ENCODE measurements around the gene C4A. TPM values are rescaled to one million over a fixed set of nuclear protein-coding genes. Genes with fewer than 3 reads are reported as not detected.
"Not testable (repeated sequence)": the region's sequence is repeated elsewhere in the genome, so short reads cannot be mapped to it uniquely, and the experiment has no call there.

The C4A gene
- total and polyA plus RNA-seq, 2 donors (not counting 1 experiment from before 2014, with no cell fraction given): 21.1 to 25.2 TPM

DNA sequence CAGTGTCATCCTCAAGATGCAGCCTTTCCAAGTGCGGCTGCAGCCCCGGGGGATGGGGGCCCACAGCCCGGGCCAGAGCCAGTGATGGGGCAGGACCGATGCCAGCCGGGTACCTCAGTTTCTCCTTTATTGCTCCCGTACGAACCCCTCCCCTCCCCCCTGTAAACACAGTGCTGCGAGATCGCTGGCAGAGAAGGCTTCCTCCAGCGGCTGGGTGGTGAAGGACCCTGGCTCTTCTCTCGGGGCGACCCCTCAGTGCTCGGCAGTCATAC is 59.1 kb downstream of the C4A start:
- H3K4me1 ChIP-seq (ENCODE audit: control insufficient read depth, extremely low read depth, insufficient read depth, low read length); H2AFZ ChIP-seq (ENCODE audit: low read length); H3K79me2 ChIP-seq (ENCODE audit: control insufficient read depth, insufficient read depth, low read length); H3K4me2 ChIP-seq (ENCODE audit: extremely low read depth, insufficient read depth, low read length); DNase-seq (ENCODE audit: low read depth in 2 of 2); H3K4me3 ChIP-seq (replicated peaks in 1 of 4; ENCODE audit: control extremely low read depth in 1 of 4, insufficient read depth in 1 of 4, low read depth in 3 of 4, low read length in 4 of 4); H3K9me3 ChIP-seq (ENCODE audit: control insufficient read depth, insufficient read depth, low read depth, low read length); H3K27ac ChIP-seq (ENCODE audit: insufficient read depth, low read length); H4K20me1 ChIP-seq (ENCODE audit: control insufficient read depth, extremely low read depth, insufficient read depth, low read length); H3K36me3 ChIP-seq (ENCODE audit: control insufficient read depth, insufficient read depth, low read length); H3K27me3 ChIP-seq (ENCODE audit: control insufficient read depth, insufficient read depth, low read length); H3K9ac ChIP-seq (ENCODE audit: insufficient read depth, low read length): not testable (repeated sequence)

GRCh38 chr6:32041385-32041784 is 59.5 kb downstream of the C4A start:
- H3K4me2 ChIP-seq (ENCODE audit: extremely low read depth, insufficient read depth, low read length); H2AFZ ChIP-seq (ENCODE audit: low read length); H3K79me2 ChIP-seq (ENCODE audit: control insufficient read depth, insufficient read depth, low read length); H4K20me1 ChIP-seq (ENCODE audit: control insufficient read depth, extremely low read depth, insufficient read depth, low read length); H3K9ac ChIP-seq (ENCODE audit: insufficient read depth, low read length); H3K4me3 ChIP-seq (replicated peaks in 1 of 4; ENCODE audit: control extremely low read depth in 1 of 4, insufficient read depth in 1 of 4, low read depth in 3 of 4, low read length in 4 of 4); H3K36me3 ChIP-seq (ENCODE audit: control insufficient read depth, insufficient read depth, low read length); DNase-seq (ENCODE audit: low read depth in 2 of 2); H3K27ac ChIP-seq (ENCODE audit: insufficient read depth, low read length); H3K27me3 ChIP-seq (ENCODE audit: control insufficient read depth, insufficient read depth, low read length); H3K4me1 ChIP-seq (ENCODE audit: control insufficient read depth, extremely low read depth, insufficient read depth, low read length); H3K9me3 ChIP-seq (ENCODE audit: control insufficient read depth, insufficient read depth, low read depth, low read length): not testable (repeated sequence)

DNA sequence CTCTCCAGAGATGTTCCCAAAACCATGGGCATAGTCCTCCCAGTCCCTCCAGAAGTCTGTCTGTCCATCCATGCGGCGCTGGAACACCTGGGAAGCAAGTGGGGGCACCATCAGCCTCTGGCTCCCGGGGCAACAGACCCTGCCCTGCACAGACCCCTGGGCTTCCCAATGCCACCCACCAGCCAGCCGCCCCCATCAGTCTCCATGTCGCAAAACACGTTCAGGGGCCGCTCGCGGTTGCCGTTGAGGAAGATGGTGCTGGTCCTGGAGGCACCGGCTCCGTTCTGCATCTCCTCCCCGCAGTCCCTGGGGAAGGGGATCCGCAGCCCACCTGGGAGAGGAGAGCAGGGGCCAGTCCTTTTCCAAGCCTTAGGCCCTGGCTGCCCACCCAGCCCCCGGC is 60.4 kb downstream of the C4A start:
- not testable (repeated sequence) for DNase-seq (ENCODE audit: low read depth in 2 of 2); H3K9ac ChIP-seq (ENCODE audit: insufficient read depth, low read length); H3K4me3 ChIP-seq (replicated peaks in 1 of 4; ENCODE audit: control extremely low read depth in 1 of 4, insufficient read depth in 1 of 4, low read depth in 3 of 4, low read length in 4 of 4); H4K20me1 ChIP-seq (ENCODE audit: control insufficient read depth, extremely low read depth, insufficient read depth, low read length); H2AFZ ChIP-seq (ENCODE audit: low read length); H3K79me2 ChIP-seq (ENCODE audit: control insufficient read depth, insufficient read depth, low read length); H3K27me3 ChIP-seq (ENCODE audit: control insufficient read depth, insufficient read depth, low read length); H3K4me2 ChIP-seq (ENCODE audit: extremely low read depth, insufficient read depth, low read length); H3K27ac ChIP-seq (ENCODE audit: insufficient read depth, low read length); H3K36me3 ChIP-seq (ENCODE audit: control insufficient read depth, insufficient read depth, low read length); H3K9me3 ChIP-seq (ENCODE audit: control insufficient read depth, insufficient read depth, low read depth, low read length)
- H3K4me1 ChIP-seq (ENCODE audit: control insufficient read depth, extremely low read depth, insufficient read depth, low read length): peaks cover 13% of the 10 kb centered on the region

DNA sequence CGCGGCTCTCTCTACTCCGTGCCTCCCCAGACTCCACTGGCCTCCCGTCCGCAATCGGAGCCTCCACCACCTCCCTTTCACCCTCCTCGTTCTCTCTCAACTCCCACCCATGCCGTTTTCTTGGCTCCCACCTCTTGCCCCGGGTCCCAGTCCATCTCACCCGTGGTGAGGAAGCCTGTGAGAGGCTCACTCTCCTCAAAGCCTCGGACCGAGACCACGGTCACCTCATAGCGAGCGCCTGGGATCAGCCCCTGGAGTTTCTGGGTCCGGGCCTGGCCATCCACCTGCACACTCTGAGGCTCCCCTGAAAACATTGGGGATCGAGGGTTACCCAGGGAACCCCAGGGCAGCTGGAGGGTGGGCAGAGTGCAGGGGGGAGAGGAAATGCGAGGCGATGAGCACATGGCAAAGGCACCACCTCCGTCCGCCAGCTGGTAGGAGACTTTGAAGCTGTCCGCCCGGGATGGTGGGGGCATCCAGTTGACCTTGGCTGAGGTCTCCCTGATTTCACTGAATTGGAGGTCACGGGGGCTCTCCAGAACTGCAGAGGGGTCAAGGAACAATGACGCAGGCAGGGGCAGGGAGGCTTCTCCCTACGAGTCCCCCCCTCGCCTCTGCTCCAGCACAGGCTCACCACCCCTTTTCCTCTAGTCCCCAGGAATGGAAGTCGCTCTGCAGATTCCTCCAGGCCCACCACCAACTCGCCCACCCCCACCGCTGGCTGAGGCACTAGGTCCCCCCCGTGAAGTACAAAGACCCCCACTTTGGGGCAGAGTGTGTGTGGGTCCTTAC is 61.9 kb downstream of the C4A start:
- peaks cover 23% of the 10 kb centered on the region for H3K4me1 ChIP-seq (ENCODE audit: control insufficient read depth, extremely low read depth, insufficient read depth, low read length)
- not testable (repeated sequence) for H3K36me3 ChIP-seq (ENCODE audit: control insufficient read depth, insufficient read depth, low read length); H3K9me3 ChIP-seq (ENCODE audit: control insufficient read depth, insufficient read depth, low read depth, low read length); H3K4me2 ChIP-seq (ENCODE audit: extremely low read depth, insufficient read depth, low read length); H4K20me1 ChIP-seq (ENCODE audit: control insufficient read depth, extremely low read depth, insufficient read depth, low read length); DNase-seq (ENCODE audit: low read depth in 2 of 2); H3K27me3 ChIP-seq (ENCODE audit: control insufficient read depth, insufficient read depth, low read length); H2AFZ ChIP-seq (ENCODE audit: low read length); H3K4me3 ChIP-seq (replicated peaks in 1 of 4; ENCODE audit: control extremely low read depth in 1 of 4, insufficient read depth in 1 of 4, low read depth in 3 of 4, low read length in 4 of 4); H3K27ac ChIP-seq (ENCODE audit: insufficient read depth, low read length); H3K79me2 ChIP-seq (ENCODE audit: control insufficient read depth, insufficient read depth, low read length); H3K9ac ChIP-seq (ENCODE audit: insufficient read depth, low read length)

DNA sequence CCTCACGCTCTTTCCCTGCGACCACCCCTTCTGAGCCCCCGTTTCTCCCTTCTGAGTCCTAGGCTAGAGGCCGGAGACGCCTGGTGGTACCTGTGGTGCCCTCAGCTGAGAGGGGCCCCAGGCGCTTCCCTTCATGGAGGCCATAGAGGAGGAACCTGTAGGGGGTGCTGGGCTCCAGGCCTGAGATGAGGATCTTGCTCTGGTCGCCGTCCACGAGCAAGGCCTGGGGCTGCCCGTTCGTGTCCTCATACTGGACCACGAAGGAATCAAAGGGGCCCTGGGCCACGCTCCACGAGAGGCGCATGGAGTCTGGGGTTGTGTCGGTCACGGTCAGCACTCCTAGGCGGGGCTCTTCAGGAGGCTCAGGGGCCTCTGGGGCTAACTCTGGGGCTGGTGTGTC is 63.1 kb downstream of the C4A start:
- H3K4me2 ChIP-seq (ENCODE audit: extremely low read depth, insufficient read depth, low read length); H3K4me3 ChIP-seq (replicated peaks in 1 of 4; ENCODE audit: control extremely low read depth in 1 of 4, insufficient read depth in 1 of 4, low read depth in 3 of 4, low read length in 4 of 4): not testable (repeated sequence)

More for the DNA sequence above, 63.1 kb downstream of the C4A start:
- not testable (repeated sequence) for H3K9ac ChIP-seq (ENCODE audit: insufficient read depth, low read length); H3K27me3 ChIP-seq (ENCODE audit: control insufficient read depth, insufficient read depth, low read length); H3K36me3 ChIP-seq (ENCODE audit: control insufficient read depth, insufficient read depth, low read length); H3K79me2 ChIP-seq (ENCODE audit: control insufficient read depth, insufficient read depth, low read length); H3K9me3 ChIP-seq (ENCODE audit: control insufficient read depth, insufficient read depth, low read depth, low read length); H2AFZ ChIP-seq (ENCODE audit: low read length); H4K20me1 ChIP-seq (ENCODE audit: control insufficient read depth, extremely low read depth, insufficient read depth, low read length); DNase-seq (ENCODE audit: low read depth in 2 of 2); H3K27ac ChIP-seq (ENCODE audit: insufficient read depth, low read length)
- peaks cover 23% of the 10 kb centered on the region for H3K4me1 ChIP-seq (ENCODE audit: control insufficient read depth, extremely low read depth, insufficient read depth, low read length)

All from fibroblast of lung (primary cell).